Liver (tissue), 3 donors: ENCODE data around the gene SERPINB1.

Experiments
- ATF3 ChIP-seq: IDR thresholded peaks from 2 replicates; pipeline ENCODE4 v1.6.1; 2016; ENCODE audit warnings: antibody characterized with exemption
- EGR1 ChIP-seq, 2 donors: IDR thresholded peaks; 2 replicates each; pipeline ENCODE4 v1.6.1; 2016 to 2018; ENCODE audit warnings: antibody characterized with exemption in 2 of 2, low read depth in 2 of 2
- FOXA1 ChIP-seq: IDR thresholded peaks from 2 replicates; pipeline ENCODE4 v1.6.1; 2016; ENCODE audit warnings: antibody characterized with exemption
- GABPA ChIP-seq, 2 donors: IDR thresholded peaks in 1 of 2; conservative IDR thresholded peaks in 1 of 2; 2 replicates each; pipeline ENCODE4 v1.6.1; 2016; ENCODE audit warnings: antibody characterized with exemption in 2 of 2, mild to moderate bottlenecking in 1 of 2, moderate library complexity in 1 of 2
- RAD21 ChIP-seq, 2 donors: IDR thresholded peaks; 2 replicates each; pipeline ENCODE4 v1.6.1; 2016; ENCODE audit warnings: antibody characterized with exemption in 2 of 2, mild to moderate bottlenecking in 2 of 2
- SP1 ChIP-seq: IDR thresholded peaks from 2 replicates; pipeline ENCODE4 v1.6.1; 2018; ENCODE audit warnings: antibody characterized with exemption, mild to moderate bottlenecking
- TAF1 ChIP-seq: conservative IDR thresholded peaks from 2 replicates; pipeline ENCODE4 v1.6.1; 2016; ENCODE audit warnings: antibody characterized with exemption, mild to moderate bottlenecking
- TF ChIP-seq, protein P1 (sequence below): fragments of 150-350 bp; IDR thresholded peaks from 2 replicates; pipeline ENCODE4 v1.5.1; 2017; ENCODE audit warnings: improper control_type of control experiment, low read depth, low read length; ENCODE audit not compliant: missing input control
- TF ChIP-seq, protein P2 (sequence below): IDR thresholded peaks from 2 replicates; pipeline ENCODE4 v1.6.1; 2016; ENCODE audit warnings: antibody characterized with exemption, mild to moderate bottlenecking
- TF ChIP-seq, protein P3 (sequence below): IDR thresholded peaks from 2 replicates; pipeline ENCODE4 v1.6.1; 2016; ENCODE audit warnings: antibody characterized with exemption
- TF ChIP-seq, protein P4 (sequence below): IDR thresholded peaks from 2 replicates; pipeline ENCODE4 v1.6.1; 2016; ENCODE audit warnings: antibody characterized with exemption
- donor health status: healthy.
- donor health status: healthy.

GRCh38 chr6:2794171-2794730 is 47.4 kb downstream of the SERPINB1 start:
- TF ChIP-seq, protein P1, sequence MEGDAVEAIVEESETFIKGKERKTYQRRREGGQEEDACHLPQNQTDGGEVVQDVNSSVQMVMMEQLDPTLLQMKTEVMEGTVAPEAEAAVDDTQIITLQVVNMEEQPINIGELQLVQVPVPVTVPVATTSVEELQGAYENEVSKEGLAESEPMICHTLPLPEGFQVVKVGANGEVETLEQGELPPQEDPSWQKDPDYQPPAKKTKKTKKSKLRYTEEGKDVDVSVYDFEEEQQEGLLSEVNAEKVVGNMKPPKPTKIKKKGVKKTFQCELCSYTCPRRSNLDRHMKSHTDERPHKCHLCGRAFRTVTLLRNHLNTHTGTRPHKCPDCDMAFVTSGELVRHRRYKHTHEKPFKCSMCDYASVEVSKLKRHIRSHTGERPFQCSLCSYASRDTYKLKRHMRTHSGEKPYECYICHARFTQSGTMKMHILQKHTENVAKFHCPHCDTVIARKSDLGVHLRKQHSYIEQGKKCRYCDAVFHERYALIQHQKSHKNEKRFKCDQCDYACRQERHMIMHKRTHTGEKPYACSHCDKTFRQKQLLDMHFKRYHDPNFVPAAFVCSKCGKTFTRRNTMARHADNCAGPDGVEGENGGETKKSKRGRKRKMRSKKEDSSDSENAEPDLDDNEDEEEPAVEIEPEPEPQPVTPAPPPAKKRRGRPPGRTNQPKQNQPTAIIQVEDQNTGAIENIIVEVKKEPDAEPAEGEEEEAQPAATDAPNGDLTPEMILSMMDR: no peak
- TF ChIP-seq, protein P2, sequence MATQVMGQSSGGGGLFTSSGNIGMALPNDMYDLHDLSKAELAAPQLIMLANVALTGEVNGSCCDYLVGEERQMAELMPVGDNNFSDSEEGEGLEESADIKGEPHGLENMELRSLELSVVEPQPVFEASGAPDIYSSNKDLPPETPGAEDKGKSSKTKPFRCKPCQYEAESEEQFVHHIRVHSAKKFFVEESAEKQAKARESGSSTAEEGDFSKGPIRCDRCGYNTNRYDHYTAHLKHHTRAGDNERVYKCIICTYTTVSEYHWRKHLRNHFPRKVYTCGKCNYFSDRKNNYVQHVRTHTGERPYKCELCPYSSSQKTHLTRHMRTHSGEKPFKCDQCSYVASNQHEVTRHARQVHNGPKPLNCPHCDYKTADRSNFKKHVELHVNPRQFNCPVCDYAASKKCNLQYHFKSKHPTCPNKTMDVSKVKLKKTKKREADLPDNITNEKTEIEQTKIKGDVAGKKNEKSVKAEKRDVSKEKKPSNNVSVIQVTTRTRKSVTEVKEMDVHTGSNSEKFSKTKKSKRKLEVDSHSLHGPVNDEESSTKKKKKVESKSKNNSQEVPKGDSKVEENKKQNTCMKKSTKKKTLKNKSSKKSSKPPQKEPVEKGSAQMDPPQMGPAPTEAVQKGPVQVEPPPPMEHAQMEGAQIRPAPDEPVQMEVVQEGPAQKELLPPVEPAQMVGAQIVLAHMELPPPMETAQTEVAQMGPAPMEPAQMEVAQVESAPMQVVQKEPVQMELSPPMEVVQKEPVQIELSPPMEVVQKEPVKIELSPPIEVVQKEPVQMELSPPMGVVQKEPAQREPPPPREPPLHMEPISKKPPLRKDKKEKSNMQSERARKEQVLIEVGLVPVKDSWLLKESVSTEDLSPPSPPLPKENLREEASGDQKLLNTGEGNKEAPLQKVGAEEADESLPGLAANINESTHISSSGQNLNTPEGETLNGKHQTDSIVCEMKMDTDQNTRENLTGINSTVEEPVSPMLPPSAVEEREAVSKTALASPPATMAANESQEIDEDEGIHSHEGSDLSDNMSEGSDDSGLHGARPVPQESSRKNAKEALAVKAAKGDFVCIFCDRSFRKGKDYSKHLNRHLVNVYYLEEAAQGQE: no peak
- no peak for TF ChIP-seq SP1
- TF ChIP-seq ATF3: no peak
- TF ChIP-seq GABPA (IDR thresholded peaks at IDR 0.05 in 1 of 2, conservative IDR thresholded peaks at IDR 0.05 in 1 of 2): no peak
- TF ChIP-seq, protein P3, sequence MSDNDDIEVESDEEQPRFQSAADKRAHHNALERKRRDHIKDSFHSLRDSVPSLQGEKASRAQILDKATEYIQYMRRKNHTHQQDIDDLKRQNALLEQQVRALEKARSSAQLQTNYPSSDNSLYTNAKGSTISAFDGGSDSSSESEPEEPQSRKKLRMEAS: no peak
- no peak for TF ChIP-seq TAF1
- TF ChIP-seq, protein P4, sequence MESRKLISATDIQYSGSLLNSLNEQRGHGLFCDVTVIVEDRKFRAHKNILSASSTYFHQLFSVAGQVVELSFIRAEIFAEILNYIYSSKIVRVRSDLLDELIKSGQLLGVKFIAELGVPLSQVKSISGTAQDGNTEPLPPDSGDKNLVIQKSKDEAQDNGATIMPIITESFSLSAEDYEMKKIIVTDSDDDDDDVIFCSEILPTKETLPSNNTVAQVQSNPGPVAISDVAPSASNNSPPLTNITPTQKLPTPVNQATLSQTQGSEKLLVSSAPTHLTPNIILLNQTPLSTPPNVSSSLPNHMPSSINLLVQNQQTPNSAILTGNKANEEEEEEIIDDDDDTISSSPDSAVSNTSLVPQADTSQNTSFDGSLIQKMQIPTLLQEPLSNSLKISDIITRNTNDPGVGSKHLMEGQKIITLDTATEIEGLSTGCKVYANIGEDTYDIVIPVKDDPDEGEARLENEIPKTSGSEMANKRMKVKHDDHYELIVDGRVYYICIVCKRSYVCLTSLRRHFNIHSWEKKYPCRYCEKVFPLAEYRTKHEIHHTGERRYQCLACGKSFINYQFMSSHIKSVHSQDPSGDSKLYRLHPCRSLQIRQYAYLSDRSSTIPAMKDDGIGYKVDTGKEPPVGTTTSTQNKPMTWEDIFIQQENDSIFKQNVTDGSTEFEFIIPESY: no peak
- no peak for TF ChIP-seq RAD21 (IDR thresholded peaks at IDR 0.05)
- TF ChIP-seq EGR1 (IDR thresholded peaks at IDR 0.05; ENCODE audit: low read depth in 2 of 2): no peak
- TF ChIP-seq FOXA1: no peak
